Ishikawa (cell line): ENCODE results near the gene PRDM16.

Experiments
- EP300 ChIP-seq: IDR thresholded peaks from 2 replicates; pipeline ENCODE4 v1.6.1; 2012; ENCODE audit warnings: borderline replicate concordance
- FOXM1 ChIP-seq: IDR thresholded peaks from 2 replicates; pipeline ENCODE4 v1.6.1; 2012; ENCODE audit warnings: low read depth, borderline replicate concordance
- RAD21 ChIP-seq: IDR thresholded peaks from 2 replicates; pipeline ENCODE4 v1.6.1; 2012; ENCODE audit warnings: low read depth
- YY1 ChIP-seq: IDR thresholded peaks from 2 replicates; pipeline ENCODE4 v1.6.1; 2012; ENCODE audit warnings: low read depth
- TF ChIP-seq, protein P1 (sequence below): IDR thresholded peaks from 2 replicates; pipeline ENCODE4 v1.6.1; 2012

DNA sequence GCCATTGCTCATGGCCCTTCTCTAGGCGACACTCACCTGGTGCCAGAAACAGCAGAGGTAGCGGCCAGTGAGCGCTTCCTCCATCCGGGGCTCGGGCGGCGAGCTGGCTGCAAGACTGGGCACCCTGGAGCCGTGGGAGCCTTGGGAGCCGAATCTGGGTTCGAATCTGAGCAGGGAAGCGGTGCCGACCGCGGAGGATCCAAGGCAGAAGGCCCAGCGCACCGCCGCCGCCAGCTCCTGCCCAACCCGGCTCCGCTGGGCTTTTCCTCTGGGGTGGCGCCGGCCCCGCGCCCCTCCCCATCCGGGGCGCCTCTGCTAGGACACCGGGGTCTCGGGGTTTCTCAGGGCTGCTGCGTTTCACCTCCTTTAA, 1.7 kb upstream of the PRDM16 start:
- TF ChIP-seq, protein P1, sequence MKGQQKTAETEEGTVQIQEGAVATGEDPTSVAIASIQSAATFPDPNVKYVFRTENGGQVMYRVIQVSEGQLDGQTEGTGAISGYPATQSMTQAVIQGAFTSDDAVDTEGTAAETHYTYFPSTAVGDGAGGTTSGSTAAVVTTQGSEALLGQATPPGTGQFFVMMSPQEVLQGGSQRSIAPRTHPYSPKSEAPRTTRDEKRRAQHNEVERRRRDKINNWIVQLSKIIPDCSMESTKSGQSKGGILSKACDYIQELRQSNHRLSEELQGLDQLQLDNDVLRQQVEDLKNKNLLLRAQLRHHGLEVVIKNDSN, result no peak
- no peak for TF ChIP-seq RAD21
- TF ChIP-seq FOXM1, result no peak
- no peak for TF ChIP-seq YY1
- TF ChIP-seq EP300, result no peak
